Measurements from ENCODE around the gene POLR2E. TPM values are rescaled to one million over a fixed set of nuclear protein-coding genes. Genes with fewer than 3 reads are reported as not detected.

The POLR2E gene
- total and polyA plus RNA-seq, 10 of the 15 experiments (the other 5 are each of a cell fraction or from before 2014, with no cell fraction given) = 4.0 to 487 (median 200) TPM

DNA sequence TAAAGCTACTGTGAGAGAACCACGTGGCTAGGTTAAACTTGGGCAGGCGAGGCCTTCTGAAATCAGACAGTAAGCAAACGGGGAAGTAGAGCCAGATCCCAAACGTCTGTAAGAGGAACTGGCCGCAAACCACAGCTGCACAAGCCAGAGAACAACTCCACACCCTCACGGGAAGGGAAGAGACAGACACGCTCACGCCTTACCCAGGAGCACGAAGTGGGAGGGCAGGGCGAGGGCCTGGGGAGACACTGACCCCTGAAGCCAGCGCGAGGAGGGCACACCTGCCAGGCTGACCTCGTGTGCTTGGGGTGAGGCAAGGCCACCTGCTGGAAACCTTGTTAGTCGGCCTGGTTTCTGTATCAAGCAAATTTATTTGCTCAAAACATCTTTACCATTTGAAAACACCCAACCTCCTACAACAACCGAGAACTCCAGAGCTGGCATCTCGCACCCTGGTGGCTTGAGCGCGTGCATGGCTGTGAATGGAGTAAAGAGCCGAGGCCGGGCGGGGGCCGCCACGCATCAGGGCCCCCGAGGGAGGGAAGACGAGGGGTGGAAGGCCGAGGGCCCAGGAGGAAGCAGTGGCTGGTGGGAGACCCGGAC, 7.3 kb downstream of the POLR2E start (continued):
- TF ChIP-seq RAD21 (IDR thresholded peaks at IDR 0.05; ENCODE audit: insufficient read depth, low read depth, low read length) = no peak
- TF ChIP-seq, protein P1, sequence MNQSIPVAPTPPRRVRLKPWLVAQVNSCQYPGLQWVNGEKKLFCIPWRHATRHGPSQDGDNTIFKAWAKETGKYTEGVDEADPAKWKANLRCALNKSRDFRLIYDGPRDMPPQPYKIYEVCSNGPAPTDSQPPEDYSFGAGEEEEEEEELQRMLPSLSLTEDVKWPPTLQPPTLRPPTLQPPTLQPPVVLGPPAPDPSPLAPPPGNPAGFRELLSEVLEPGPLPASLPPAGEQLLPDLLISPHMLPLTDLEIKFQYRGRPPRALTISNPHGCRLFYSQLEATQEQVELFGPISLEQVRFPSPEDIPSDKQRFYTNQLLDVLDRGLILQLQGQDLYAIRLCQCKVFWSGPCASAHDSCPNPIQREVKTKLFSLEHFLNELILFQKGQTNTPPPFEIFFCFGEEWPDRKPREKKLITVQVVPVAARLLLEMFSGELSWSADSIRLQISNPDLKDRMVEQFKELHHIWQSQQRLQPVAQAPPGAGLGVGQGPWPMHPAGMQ (IDR thresholded peaks at IDR 0.05; ENCODE audit: borderline replicate concordance) = no peak
- TF ChIP-seq ZNF217 (IDR thresholded peaks at IDR 0.05) = no peak
- TF ChIP-seq, protein P2, sequence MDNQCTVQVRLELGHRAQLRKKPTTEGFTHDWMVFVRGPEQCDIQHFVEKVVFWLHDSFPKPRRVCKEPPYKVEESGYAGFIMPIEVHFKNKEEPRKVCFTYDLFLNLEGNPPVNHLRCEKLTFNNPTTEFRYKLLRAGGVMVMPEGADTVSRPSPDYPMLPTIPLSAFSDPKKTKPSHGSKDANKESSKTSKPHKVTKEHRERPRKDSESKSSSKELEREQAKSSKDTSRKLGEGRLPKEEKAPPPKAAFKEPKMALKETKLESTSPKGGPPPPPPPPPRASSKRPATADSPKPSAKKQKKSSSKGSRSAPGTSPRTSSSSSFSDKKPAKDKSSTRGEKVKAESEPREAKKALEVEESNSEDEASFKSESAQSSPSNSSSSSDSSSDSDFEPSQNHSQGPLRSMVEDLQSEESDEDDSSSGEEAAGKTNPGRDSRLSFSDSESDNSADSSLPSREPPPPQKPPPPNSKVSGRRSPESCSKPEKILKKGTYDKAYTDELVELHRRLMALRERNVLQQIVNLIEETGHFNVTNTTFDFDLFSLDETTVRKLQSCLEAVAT (IDR thresholded peaks at IDR 0.05) = no peak
- no peak for TF ChIP-seq WRNIP1 (IDR thresholded peaks at IDR 0.05; ENCODE audit: borderline replicate concordance, low read depth, low read length)
- no peak for TF ChIP-seq TAF1 (IDR thresholded peaks at IDR 0.05; ENCODE audit: borderline replicate concordance, low read depth, low read length)
- TF ChIP-seq NFIC (IDR thresholded peaks at IDR 0.05; ENCODE audit: low read depth, low read length) = peak; percentile 15; the same call in 1 of the 2 replicates
- TF ChIP-seq ZNF24 (IDR thresholded peaks at IDR 0.05) = no peak
- TF ChIP-seq STAT3 (IDR thresholded peaks at IDR 0.05; ENCODE audit: low read depth, low read length) = no peak
- TF ChIP-seq FOXM1 (IDR thresholded peaks at IDR 0.05; ENCODE audit: low read depth, low read length) = 0 out of 2 replicates have a peak, but pooled peaks have one; percentile 5
- TF ChIP-seq POLR2AphosphoS5 (IDR thresholded peaks at IDR 0.05; ENCODE audit: low read length) = peak; percentile 66
- TF ChIP-seq EZH2 (IDR thresholded peaks at IDR 0.05; ENCODE audit: borderline replicate concordance, control insufficient read depth, low read depth, low read length) = no peak
- TF ChIP-seq MYC (IDR thresholded peaks at IDR 0.05; ENCODE audit: insufficient read depth, insufficient read length, insufficient replicate concordance, low read length, severe bottlenecking) = no peak
- TF ChIP-seq SMAD1 (IDR thresholded peaks at IDR 0.05; ENCODE audit: low read depth, partially characterized antibody) = peak; percentile 12
- no peak for TF ChIP-seq TBL1XR1 (IDR thresholded peaks at IDR 0.05; ENCODE audit: low read depth, low read length)
- TF ChIP-seq TARDBP (IDR thresholded peaks at IDR 0.05; ENCODE audit: borderline replicate concordance) = no peak
- TF ChIP-seq PAX5 (IDR thresholded peaks at IDR 0.05; ENCODE audit: borderline replicate concordance, low read depth, low read length) = peak; percentile 33; the same call in 1 of the 2 replicates
- TF ChIP-seq MXI1 (IDR thresholded peaks at IDR 0.05; ENCODE audit: low read depth, low read length) = 0 out of 2 replicates have a peak, but pooled peaks have one; percentile 16
- TF ChIP-seq STAT1 (conservative IDR thresholded peaks at IDR 0.05) = no peak
- TF ChIP-seq CBX5 (IDR thresholded peaks at IDR 0.05; ENCODE audit: low read depth) = no peak
- TF ChIP-seq RB1 (IDR thresholded peaks at IDR 0.05; ENCODE audit: borderline replicate concordance) = no peak
- TF ChIP-seq FOS (IDR thresholded peaks at IDR 0.05; ENCODE audit: borderline replicate concordance, extremely low read depth, insufficient read length) = no peak
- TF ChIP-seq E4F1 (IDR thresholded peaks at IDR 0.05; ENCODE audit: borderline replicate concordance, partially characterized antibody) = no peak

Data from GM12878 (cell line).